ENCODE measurements around the gene CAMK4. TPM values are rescaled to one million over a fixed set of nuclear protein-coding genes. Genes with fewer than 3 reads are reported as not detected.

The CAMK4 gene
- total RNA-seq, 1 donor from 2014 or later: 5.0 TPM

DNA sequence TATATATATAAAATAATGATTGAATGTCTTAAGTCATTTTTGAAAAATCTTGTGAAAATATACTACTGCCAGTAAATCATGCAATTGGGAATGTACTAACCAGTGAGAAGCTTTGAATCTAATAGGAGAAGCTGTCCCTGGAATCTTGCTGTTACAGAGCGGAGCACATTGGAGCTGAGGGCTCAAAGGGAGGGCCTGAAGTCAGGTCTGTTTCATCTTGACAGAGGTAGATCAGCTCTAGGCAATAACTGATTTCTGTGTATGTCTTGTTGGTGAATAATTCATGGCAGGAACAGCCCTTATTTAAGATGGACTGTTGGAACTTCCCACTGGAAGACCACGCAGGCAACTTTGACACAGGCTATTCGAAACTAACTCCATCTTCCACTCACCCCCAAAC lies 17.5 kb downstream of the CAMK4 start:
- Mint-ChIP-seq H3K27me3 (ENCODE audit: insufficient read depth, low read depth) (peaks cover 2% of the 10 kb centered on the region), H3K4me3 (no peak overlapping the region)
- H3K36me3 ChIP-seq: no peaks in the 10 kb centered on the region

DNA sequence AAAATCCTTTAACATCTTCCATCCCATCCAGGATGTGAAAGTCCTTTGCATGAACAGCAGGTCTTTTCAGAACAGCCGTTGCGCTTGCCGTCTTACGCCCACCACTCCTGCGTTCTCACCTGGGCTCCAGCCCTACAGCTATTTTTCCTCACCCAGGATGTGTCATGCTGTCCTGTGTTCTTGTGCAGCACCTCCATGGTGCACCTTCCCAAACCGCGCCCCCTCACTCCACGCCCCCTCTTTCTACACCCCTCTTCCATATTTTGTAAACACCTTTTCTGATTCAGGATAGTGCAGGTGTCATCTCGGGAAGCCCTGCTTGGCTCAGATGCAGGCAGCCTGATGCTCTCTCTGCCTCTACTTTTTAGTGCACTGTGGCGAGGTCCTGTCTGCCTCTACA lies 18.4 kb downstream of the CAMK4 start:
- Histone ChIP-seq H3K4me1 (no peaks in the 10 kb centered on the region), H3K79me2 (ENCODE audit: low read depth) (no peaks in the 10 kb centered on the region), H3F3A (ENCODE audit: low read depth) (no peaks in the 10 kb centered on the region), H3K9me3 (ENCODE audit: low read depth) (no peaks in the 10 kb centered on the region), H2AFZ (replicated peaks) (no peak overlapping the region), H3K4me3 (no peak overlapping the region), H3K9ac (no peak overlapping the region), H3K27ac (no peak overlapping the region), H4K20me1 (ENCODE audit: low read depth) (no peaks in the 10 kb centered on the region), H3K36me3 (no peaks in the 10 kb centered on the region), H3K4me2 (no peak overlapping the region), H3K27me3 (no peaks in the 10 kb centered on the region)
- H3K9me3 Mint-ChIP-seq: no peaks in the 10 kb centered on the region
- DNase-seq (ENCODE audit: low spot score): no peak
- H3K27ac Mint-ChIP-seq: no peak overlapping the region
- peaks cover 2% of the 10 kb centered on the region for H3K4me1 Mint-ChIP-seq
- peaks cover 2% of the 10 kb centered on the region for H3K27me3 Mint-ChIP-seq (ENCODE audit: insufficient read depth, low read depth)
- H3K4me3 Mint-ChIP-seq: no peak overlapping the region
- no peaks in the 10 kb centered on the region for H3K36me3 Mint-ChIP-seq
- no peak for TF ChIP-seq EZH2 (IDR thresholded peaks at IDR 0.05)

More for the DNA sequence above, 17.5 kb downstream of the CAMK4 start:
- Histone ChIP-seq H3K9me3 (ENCODE audit: low read depth) (no peaks in the 10 kb centered on the region), H3K9ac (no peak overlapping the region), H3K4me1 (no peaks in the 10 kb centered on the region), H3K27ac (no peak overlapping the region), H3K4me2 (no peak overlapping the region), H3F3A (ENCODE audit: low read depth) (no peaks in the 10 kb centered on the region), H4K20me1 (ENCODE audit: low read depth) (no peaks in the 10 kb centered on the region), H3K79me2 (ENCODE audit: low read depth) (no peaks in the 10 kb centered on the region), H3K27me3 (no peaks in the 10 kb centered on the region), H3K4me3 (no peak overlapping the region), H2AFZ (replicated peaks) (no peak overlapping the region)
- no peaks in the 10 kb centered on the region for H3K9me3 Mint-ChIP-seq
- TF ChIP-seq EZH2phosphoT487 (IDR thresholded peaks at IDR 0.05) (no peak), EZH2 (IDR thresholded peaks at IDR 0.05) (no peak)
- TF ChIP-seq, protein P1, sequence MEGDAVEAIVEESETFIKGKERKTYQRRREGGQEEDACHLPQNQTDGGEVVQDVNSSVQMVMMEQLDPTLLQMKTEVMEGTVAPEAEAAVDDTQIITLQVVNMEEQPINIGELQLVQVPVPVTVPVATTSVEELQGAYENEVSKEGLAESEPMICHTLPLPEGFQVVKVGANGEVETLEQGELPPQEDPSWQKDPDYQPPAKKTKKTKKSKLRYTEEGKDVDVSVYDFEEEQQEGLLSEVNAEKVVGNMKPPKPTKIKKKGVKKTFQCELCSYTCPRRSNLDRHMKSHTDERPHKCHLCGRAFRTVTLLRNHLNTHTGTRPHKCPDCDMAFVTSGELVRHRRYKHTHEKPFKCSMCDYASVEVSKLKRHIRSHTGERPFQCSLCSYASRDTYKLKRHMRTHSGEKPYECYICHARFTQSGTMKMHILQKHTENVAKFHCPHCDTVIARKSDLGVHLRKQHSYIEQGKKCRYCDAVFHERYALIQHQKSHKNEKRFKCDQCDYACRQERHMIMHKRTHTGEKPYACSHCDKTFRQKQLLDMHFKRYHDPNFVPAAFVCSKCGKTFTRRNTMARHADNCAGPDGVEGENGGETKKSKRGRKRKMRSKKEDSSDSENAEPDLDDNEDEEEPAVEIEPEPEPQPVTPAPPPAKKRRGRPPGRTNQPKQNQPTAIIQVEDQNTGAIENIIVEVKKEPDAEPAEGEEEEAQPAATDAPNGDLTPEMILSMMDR (IDR thresholded peaks at IDR 0.05): no peak
- no peaks in the 10 kb centered on the region for H3K36me3 Mint-ChIP-seq
- H3K4me1 Mint-ChIP-seq: peaks cover 11% of the 10 kb centered on the region
- no peak overlapping the region for H3K27ac Mint-ChIP-seq
- DNase-seq (ENCODE audit: low spot score): no peak

DNA sequence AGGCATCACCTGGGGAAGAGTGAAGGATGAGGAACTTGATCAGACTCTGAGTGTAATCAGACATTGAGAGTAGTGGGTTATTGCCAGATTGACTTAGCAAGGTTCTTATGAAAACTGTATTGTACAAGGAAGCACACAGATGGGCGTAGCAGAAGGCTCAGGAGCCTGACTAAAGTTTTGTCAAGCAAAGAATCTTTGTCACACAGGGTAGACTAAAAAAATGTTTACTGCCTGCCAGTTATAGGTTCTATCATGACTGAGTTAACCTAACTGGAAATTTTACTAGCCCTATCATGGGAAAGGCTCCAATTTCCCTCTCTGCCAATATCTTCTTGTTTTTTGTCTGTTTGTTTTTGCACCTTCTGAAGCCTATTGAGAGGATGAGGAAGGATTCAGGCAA lies 19.1 kb downstream of the CAMK4 start:
- Mint-ChIP-seq H3K27ac (no peak overlapping the region), H3K27me3 (ENCODE audit: insufficient read depth, low read depth) (peaks cover 2% of the 10 kb centered on the region), H3K4me3 (no peak overlapping the region), H3K36me3 (no peaks in the 10 kb centered on the region), H3K4me1 (no peaks in the 10 kb centered on the region), H3K9me3 (no peaks in the 10 kb centered on the region)
- no peaks in the 10 kb centered on the region for H3K9me3 ChIP-seq (ENCODE audit: low read depth)
- H3K9ac ChIP-seq: no peak overlapping the region
- H4K20me1 ChIP-seq (ENCODE audit: low read depth): no peaks in the 10 kb centered on the region
- no peaks in the 10 kb centered on the region for H3K4me1 ChIP-seq
- no peaks in the 10 kb centered on the region for H3K36me3 ChIP-seq
- TF ChIP-seq EZH2 (IDR thresholded peaks at IDR 0.05) (no peak), EZH2phosphoT487 (IDR thresholded peaks at IDR 0.05) (no peak)
- TF ChIP-seq, protein P1 (IDR thresholded peaks at IDR 0.05): no peak
- H3K4me3 ChIP-seq: no peak overlapping the region
- H3K79me2 ChIP-seq (ENCODE audit: low read depth): no peaks in the 10 kb centered on the region
- H3K27ac ChIP-seq: no peak overlapping the region
- H3K4me2 ChIP-seq: no peak overlapping the region
- no peak overlapping the region for H2AFZ ChIP-seq (replicated peaks)
- H3K27me3 ChIP-seq: no peaks in the 10 kb centered on the region
- no peak for DNase-seq (ENCODE audit: low spot score)
- H3F3A ChIP-seq (ENCODE audit: low read depth): no peaks in the 10 kb centered on the region

DNA sequence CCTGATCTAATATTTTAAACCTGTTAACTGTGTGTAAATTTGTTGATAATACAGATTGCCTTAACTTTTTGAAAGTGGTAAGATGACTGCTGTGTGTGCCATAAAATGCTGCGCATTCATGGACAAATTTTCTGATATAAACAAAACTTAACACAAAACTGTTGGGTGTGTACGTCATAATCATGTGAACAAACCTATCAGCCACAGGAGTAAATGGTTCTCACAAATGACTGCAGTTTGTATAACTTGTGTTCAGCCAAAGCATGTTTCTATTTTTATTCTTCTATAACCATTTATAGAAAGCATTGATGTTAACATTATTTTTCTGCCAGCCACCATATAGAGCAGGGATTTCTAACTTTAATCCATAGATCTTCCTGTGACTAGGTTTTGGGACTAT lies 21.5 kb downstream of the CAMK4 start:
- Histone ChIP-seq H3F3A (ENCODE audit: low read depth) (no peaks in the 10 kb centered on the region), H3K4me2 (no peak overlapping the region), H3K27me3 (no peaks in the 10 kb centered on the region), H2AFZ (replicated peaks) (no peak overlapping the region), H3K36me3 (no peaks in the 10 kb centered on the region), H3K9ac (no peak overlapping the region), H3K4me3 (no peak overlapping the region), H3K27ac (no peak overlapping the region), H4K20me1 (ENCODE audit: low read depth) (no peaks in the 10 kb centered on the region), H3K79me2 (ENCODE audit: low read depth) (no peaks in the 10 kb centered on the region), H3K9me3 (ENCODE audit: low read depth) (no peaks in the 10 kb centered on the region), H3K4me1 (no peaks in the 10 kb centered on the region)
- Mint-ChIP-seq H3K9me3 (no peaks in the 10 kb centered on the region), H3K27me3 (ENCODE audit: insufficient read depth, low read depth) (peaks cover 2% of the 10 kb centered on the region), H3K36me3 (no peaks in the 10 kb centered on the region), H3K4me1 (no peaks in the 10 kb centered on the region), H3K27ac (no peak overlapping the region), H3K4me3 (no peak overlapping the region)
- no peak for TF ChIP-seq EZH2 (IDR thresholded peaks at IDR 0.05)
- TF ChIP-seq, protein P1 (IDR thresholded peaks at IDR 0.05): no peak
- TF ChIP-seq EZH2phosphoT487 (IDR thresholded peaks at IDR 0.05): no peak
- no peak for DNase-seq (ENCODE audit: low spot score)
